Hematopoietic multipotent progenitor cell treated with erythropoietin and hydrocortisone succinate and interleukin-3 and kit ligand, for 8 days (in vitro differentiated cells): ENCODE data around the gene OR5AL1.
"Not testable (repeated sequence)": the region's sequence is repeated elsewhere in the genome, so short reads cannot be mapped to it uniquely, and the experiment has no call there.

Experiments
- DNase-seq: peaks from one replicate; pipeline ENCODE4 v3.0.0-alpha.2; 2015

The OR5AL1 gene

GRCh38 chr11:56412396-56412795, at the start of gene OR5AL1:
TSS of gene OR5AL1 (plus strand) at chr11:56412696.
- DNase-seq = no peak

- no peak for DNase-seq
Observed at GRCh38 chr11:56375324-56375723, 37.2 kb upstream of the OR5AL1 start, which contains the start of gene OR8U1. TSS of gene OR8U1 (plus strand) at chr11:56375624. CDS start at chr11:56375624, 0 bp downstream.

GRCh38 chr11:56380120-56380519, 32.4 kb upstream of the OR5AL1 start:
- DNase-seq = no peak

- DNase-seq = no peak
Observed at GRCh38 chr11:56394381-56394780, 18.1 kb upstream of the OR5AL1 start.

GRCh38 chr11:56396047-56396446, 16.4 kb upstream of the OR5AL1 start:
- DNase-seq = no peak

GRCh38 chr11:56401858-56402461, 10.5 kb upstream of the OR5AL1 start:
- DNase-seq = not testable (repeated sequence)

- no peak for DNase-seq
Observed at GRCh38 chr11:56404393-56404792, 8.1 kb upstream of the OR5AL1 start.

GRCh38 chr11:56410801-56411200, 1.7 kb upstream of the OR5AL1 start:
- DNase-seq = no peak

GRCh38 chr11:56453521-56453920, 41.0 kb downstream of the OR5AL1 start:
- no peak for DNase-seq

- no peak for DNase-seq
Observed at GRCh38 chr11:56457076-56457475, 44.6 kb downstream of the OR5AL1 start.
